ENCODE results near the gene WNT7B.

The WNT7B gene

GRCh38 chr22:45922661-45923060, 54.3 kb downstream of the WNT7B start:
- peaks cover 8% of the 10 kb centered on the region for H3K4me1 ChIP-seq (ENCODE audit: control insufficient read depth, insufficient read depth, low read length)
- H3K27me3 ChIP-seq (ENCODE audit: control insufficient read depth, insufficient read depth, low read length): peaks cover 17% of the 10 kb centered on the region
- H3K9ac ChIP-seq (ENCODE audit: low read length): no peak overlapping the region
- H3K36me3 ChIP-seq (ENCODE audit: control insufficient read depth, insufficient read depth, low read length): no peaks in the 10 kb centered on the region
- H3K9me3 ChIP-seq (ENCODE audit: control insufficient read depth, low read length): no peaks in the 10 kb centered on the region
- no peak overlapping the region for H3K4me3 ChIP-seq (ENCODE audit: low read length)

GRCh38 chr22:45922256-45922655, 54.7 kb downstream of the WNT7B start:
- Histone ChIP-seq H3K27me3 (ENCODE audit: control insufficient read depth, insufficient read depth, low read length) (peaks cover 18% of the 10 kb centered on the region), H3K4me1 (ENCODE audit: control insufficient read depth, insufficient read depth, low read length) (peaks cover 8% of the 10 kb centered on the region), H3K9me3 (ENCODE audit: control insufficient read depth, low read length) (no peaks in the 10 kb centered on the region), H3K36me3 (ENCODE audit: control insufficient read depth, insufficient read depth, low read length) (no peaks in the 10 kb centered on the region), H3K9ac (ENCODE audit: low read length) (no peak overlapping the region), H3K4me3 (ENCODE audit: low read length) (no peak overlapping the region)

DNA sequence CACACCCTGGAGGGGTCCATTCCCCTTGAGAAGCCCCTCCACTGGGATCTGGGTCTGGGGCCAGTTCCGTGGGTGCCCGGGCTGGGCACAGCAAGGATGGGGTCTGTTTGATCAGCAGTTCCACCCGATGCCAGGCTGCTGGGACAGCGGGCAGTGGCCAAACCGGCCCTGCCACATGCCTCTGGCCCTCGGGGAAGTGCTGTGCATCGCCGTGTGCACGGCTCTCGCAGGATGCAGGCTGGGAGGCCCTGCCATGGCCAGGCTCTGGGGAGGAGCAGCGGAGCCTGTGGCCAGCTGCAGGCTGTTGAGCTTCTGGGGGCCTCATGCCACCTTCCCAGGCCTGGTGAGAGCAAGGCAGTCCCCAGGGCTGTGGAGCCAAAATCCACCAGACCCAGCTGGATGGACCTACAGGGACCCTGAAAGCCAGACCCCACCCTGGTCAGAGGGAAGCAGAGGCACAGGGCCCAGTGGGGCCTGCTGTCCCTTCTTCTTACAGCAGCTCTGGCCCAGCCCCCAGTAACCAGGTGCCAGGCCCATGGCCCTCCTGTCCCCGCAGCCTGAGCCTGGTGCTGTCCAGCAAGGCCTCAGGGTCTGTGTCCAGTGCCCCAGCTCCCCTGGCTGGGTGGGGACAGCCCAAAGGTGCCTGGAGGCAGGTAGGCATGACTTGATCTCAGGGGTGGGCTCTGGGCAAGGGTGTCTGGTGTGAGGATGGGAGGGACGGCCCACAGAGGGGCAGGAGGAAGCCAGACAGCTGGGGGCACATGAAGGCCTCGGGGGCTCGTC, 57.3 kb downstream of the WNT7B start:
- Histone ChIP-seq H3K27me3 (ENCODE audit: control insufficient read depth, insufficient read depth, low read length) (peaks cover 18% of the 10 kb centered on the region), H3K4me1 (ENCODE audit: control insufficient read depth, insufficient read depth, low read length) (peaks cover 8% of the 10 kb centered on the region), H3K9me3 (ENCODE audit: control insufficient read depth, low read length) (no peaks in the 10 kb centered on the region), H3K36me3 (ENCODE audit: control insufficient read depth, insufficient read depth, low read length) (no peaks in the 10 kb centered on the region), H3K4me3 (ENCODE audit: low read length) (no peak overlapping the region), H3K9ac (ENCODE audit: low read length) (no peak overlapping the region)

- H3K9ac ChIP-seq (ENCODE audit: low read length): no peak overlapping the region
- peaks cover 8% of the 10 kb centered on the region for H3K4me1 ChIP-seq (ENCODE audit: control insufficient read depth, insufficient read depth, low read length)
- no peak overlapping the region for H3K4me3 ChIP-seq (ENCODE audit: low read length)
- H3K27me3 ChIP-seq (ENCODE audit: control insufficient read depth, insufficient read depth, low read length): peaks cover 18% of the 10 kb centered on the region
- H3K9me3 ChIP-seq (ENCODE audit: control insufficient read depth, low read length): no peaks in the 10 kb centered on the region
- no peaks in the 10 kb centered on the region for H3K36me3 ChIP-seq (ENCODE audit: control insufficient read depth, insufficient read depth, low read length)
Observed at GRCh38 chr22:45918459-45919370, 58.2 kb downstream of the WNT7B start.

- Histone ChIP-seq H3K9ac (ENCODE audit: low read length) (no peak overlapping the region), H3K4me3 (ENCODE audit: low read length) (no peak overlapping the region), H3K4me1 (ENCODE audit: control insufficient read depth, insufficient read depth, low read length) (peaks cover 8% of the 10 kb centered on the region), H3K27me3 (ENCODE audit: control insufficient read depth, insufficient read depth, low read length) (peaks cover 20% of the 10 kb centered on the region), H3K36me3 (ENCODE audit: control insufficient read depth, insufficient read depth, low read length) (no peaks in the 10 kb centered on the region), H3K9me3 (ENCODE audit: control insufficient read depth, low read length) (no peaks in the 10 kb centered on the region)
Observed at GRCh38 chr22:45917700-45918458, 59.1 kb downstream of the WNT7B start.

- H3K4me1 ChIP-seq (ENCODE audit: control insufficient read depth, insufficient read depth, low read length): peaks cover 13% of the 10 kb centered on the region
- no peak overlapping the region for H3K9ac ChIP-seq (ENCODE audit: low read length)
- H3K9me3 ChIP-seq (ENCODE audit: control insufficient read depth, low read length): no peaks in the 10 kb centered on the region
- no peaks in the 10 kb centered on the region for H3K36me3 ChIP-seq (ENCODE audit: control insufficient read depth, insufficient read depth, low read length)
- H3K27me3 ChIP-seq (ENCODE audit: control insufficient read depth, insufficient read depth, low read length): peaks cover 25% of the 10 kb centered on the region
- no peak overlapping the region for H3K4me3 ChIP-seq (ENCODE audit: low read length)
Observed at GRCh38 chr22:45917146-45917545, 59.8 kb downstream of the WNT7B start.

DNA sequence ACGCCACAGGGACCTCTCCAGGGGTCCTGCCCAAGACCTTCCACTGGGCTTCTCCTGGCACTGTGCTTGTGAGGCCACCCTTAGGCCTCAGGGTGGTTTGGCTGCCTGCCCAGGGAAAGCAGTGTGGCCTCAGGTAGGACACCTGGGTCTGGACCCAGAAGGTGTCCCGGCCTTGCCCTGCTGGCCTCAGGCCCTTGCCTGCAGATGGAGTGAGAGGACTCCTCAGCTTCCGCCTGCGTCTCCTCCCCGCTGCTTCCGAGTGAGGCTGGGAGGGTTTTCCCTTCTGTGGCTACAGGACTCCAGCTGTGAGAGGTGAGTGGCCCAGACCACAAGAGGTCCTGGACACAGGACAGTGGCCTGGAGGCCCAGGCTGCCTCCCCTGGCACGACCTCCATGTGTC, 60.4 kb downstream of the WNT7B start:
- Histone ChIP-seq H3K4me3 (ENCODE audit: low read length) (no peak overlapping the region), H3K4me1 (ENCODE audit: control insufficient read depth, insufficient read depth, low read length) (peaks cover 16% of the 10 kb centered on the region), H3K36me3 (ENCODE audit: control insufficient read depth, insufficient read depth, low read length) (no peaks in the 10 kb centered on the region), H3K9me3 (ENCODE audit: control insufficient read depth, low read length) (no peaks in the 10 kb centered on the region), H3K9ac (ENCODE audit: low read length) (no peak overlapping the region), H3K27me3 (ENCODE audit: control insufficient read depth, insufficient read depth, low read length) (peaks cover 30% of the 10 kb centered on the region)

DNA sequence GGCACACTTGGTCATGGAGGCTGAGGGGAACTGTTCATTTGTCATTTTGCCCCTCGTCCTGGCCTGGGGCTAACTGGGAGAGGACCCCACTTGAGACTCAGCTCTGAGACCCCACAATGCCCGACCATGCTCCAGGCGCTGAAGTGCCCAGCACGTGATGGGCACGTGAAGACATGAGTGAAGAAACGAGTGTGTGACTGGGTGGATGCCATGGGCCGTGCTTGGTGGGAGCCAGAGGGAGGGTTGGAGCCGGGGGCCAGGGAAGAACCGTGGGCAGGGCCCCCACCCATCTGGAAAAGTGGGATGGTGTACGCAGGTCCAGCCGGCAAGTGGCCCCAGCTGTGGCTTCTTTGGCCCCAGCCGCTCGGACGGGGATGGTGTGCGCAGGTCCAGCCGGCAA, 61.1 kb downstream of the WNT7B start:
- Histone ChIP-seq H3K9ac (ENCODE audit: low read length) (no peak overlapping the region), H3K27me3 (ENCODE audit: control insufficient read depth, insufficient read depth, low read length) (peaks cover 30% of the 10 kb centered on the region)

DNA sequence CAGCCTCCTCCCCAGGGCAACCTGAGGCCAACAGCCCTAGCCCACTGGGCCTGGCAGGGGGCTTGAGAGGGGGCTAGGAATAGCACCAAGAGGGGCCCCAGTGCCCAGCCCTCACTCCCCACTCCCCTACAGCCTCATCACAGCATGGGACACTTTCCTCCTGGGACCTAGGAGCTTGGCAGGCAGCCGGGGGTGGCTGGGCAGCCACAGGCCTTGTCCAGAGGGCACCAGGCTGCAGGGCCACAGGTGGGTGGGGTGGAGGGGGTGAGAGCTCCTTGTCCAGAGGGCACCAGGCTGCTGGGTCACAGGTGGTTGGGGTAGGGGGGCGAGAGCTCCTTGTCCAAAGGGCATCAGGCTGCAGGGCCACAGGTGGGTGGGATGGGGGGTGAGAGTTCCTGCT, 61.8 kb downstream of the WNT7B start:
- Histone ChIP-seq H3K4me1 (ENCODE audit: control insufficient read depth, insufficient read depth, low read length) (peaks cover 16% of the 10 kb centered on the region), H3K4me3 (ENCODE audit: low read length) (no peak overlapping the region), H3K9ac (ENCODE audit: low read length) (no peak overlapping the region), H3K9me3 (ENCODE audit: control insufficient read depth, low read length) (no peaks in the 10 kb centered on the region), H3K27me3 (ENCODE audit: control insufficient read depth, insufficient read depth, low read length) (peaks cover 30% of the 10 kb centered on the region), H3K36me3 (ENCODE audit: control insufficient read depth, insufficient read depth, low read length) (no peaks in the 10 kb centered on the region)

More for the DNA sequence above, 61.1 kb downstream of the WNT7B start:
- Histone ChIP-seq H3K4me1 (ENCODE audit: control insufficient read depth, insufficient read depth, low read length) (peaks cover 16% of the 10 kb centered on the region), H3K36me3 (ENCODE audit: control insufficient read depth, insufficient read depth, low read length) (no peaks in the 10 kb centered on the region), H3K9me3 (ENCODE audit: control insufficient read depth, low read length) (no peaks in the 10 kb centered on the region), H3K4me3 (ENCODE audit: low read length) (no peak overlapping the region)

DNA sequence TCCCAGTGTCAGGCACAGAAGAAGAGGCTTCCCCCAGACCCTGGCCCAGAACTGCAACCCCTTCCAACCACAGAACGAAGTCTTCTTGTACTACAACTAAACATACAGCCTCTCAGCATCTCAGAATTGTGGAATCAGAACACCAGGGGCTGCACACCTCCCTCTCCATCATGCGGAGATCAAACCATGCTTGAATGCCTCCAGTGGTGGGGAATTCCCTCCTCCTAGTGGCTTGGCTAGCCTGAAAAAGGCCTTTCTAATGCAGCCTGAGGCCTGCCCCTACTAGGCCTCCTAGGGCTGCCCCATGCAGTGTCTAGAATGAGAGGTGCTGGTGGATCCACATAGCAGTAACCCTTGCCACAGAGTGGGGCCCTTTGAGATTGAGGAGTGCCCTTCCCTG, 62.7 kb downstream of the WNT7B start:
- H3K9ac ChIP-seq (ENCODE audit: low read length): no peak overlapping the region
- peaks cover 9% of the 10 kb centered on the region for H3K4me1 ChIP-seq (ENCODE audit: control insufficient read depth, insufficient read depth, low read length)
- H3K36me3 ChIP-seq (ENCODE audit: control insufficient read depth, insufficient read depth, low read length): no peaks in the 10 kb centered on the region
- H3K4me3 ChIP-seq (ENCODE audit: low read length): no peak overlapping the region
- H3K9me3 ChIP-seq (ENCODE audit: control insufficient read depth, low read length): no peaks in the 10 kb centered on the region
- peaks cover 27% of the 10 kb centered on the region for H3K27me3 ChIP-seq (ENCODE audit: control insufficient read depth, insufficient read depth, low read length)

DNA sequence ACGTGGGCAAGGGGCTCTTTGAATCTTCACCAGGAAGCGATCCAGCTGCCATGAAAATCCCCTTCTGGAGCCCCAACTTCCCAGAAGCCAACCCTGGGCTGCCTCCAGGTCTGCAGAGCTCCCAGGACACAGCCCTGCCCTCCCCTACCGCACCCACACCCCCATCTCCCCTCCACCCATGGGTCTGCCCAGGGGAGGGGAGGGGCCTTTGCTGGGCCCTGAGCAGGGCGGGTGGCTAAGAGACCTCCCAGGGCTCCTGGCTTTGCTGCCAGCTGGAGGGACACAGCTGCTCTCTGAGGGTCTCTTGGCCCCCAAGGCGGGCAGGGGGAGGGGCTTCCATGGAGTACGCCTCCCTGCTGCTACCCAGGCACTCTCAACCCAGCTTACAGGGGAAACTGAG, 64.1 kb downstream of the WNT7B start:
- peaks cover 8% of the 10 kb centered on the region for H3K4me1 ChIP-seq (ENCODE audit: control insufficient read depth, insufficient read depth, low read length)
- no peak overlapping the region for H3K9ac ChIP-seq (ENCODE audit: low read length)
- H3K27me3 ChIP-seq (ENCODE audit: control insufficient read depth, insufficient read depth, low read length): peaks cover 15% of the 10 kb centered on the region
- no peaks in the 10 kb centered on the region for H3K9me3 ChIP-seq (ENCODE audit: control insufficient read depth, low read length)
- H3K4me3 ChIP-seq (ENCODE audit: low read length): no peak overlapping the region
- H3K36me3 ChIP-seq (ENCODE audit: control insufficient read depth, insufficient read depth, low read length): no peaks in the 10 kb centered on the region
